ENCODE data around the gene CLTCL1.
"Not testable (repeated sequence)": the region's sequence is repeated elsewhere in the genome, so short reads cannot be mapped to it uniquely, and the experiment has no call there.

CLTCL1 gene

GRCh38 chr22:19323420-19323819 lies 31.9 kb upstream of the CLTCL1 start:
- not testable (repeated sequence) for H3K9me3 ChIP-seq (ENCODE audit: control insufficient read depth, low read length); H3K27ac ChIP-seq (ENCODE audit: insufficient read depth, low read length, poor library complexity, severe bottlenecking)

GRCh38 chr22:19321757-19322156 lies 30.2 kb upstream of the CLTCL1 start:
- no peak overlapping the region for H3K4me3 ChIP-seq (ENCODE audit: insufficient read depth, low read depth, low read length, poor library complexity, severe bottlenecking)
- no peaks in the 10 kb centered on the region for H3K4me1 ChIP-seq (ENCODE audit: control insufficient read depth, insufficient read depth, low read length, poor library complexity, severe bottlenecking)
- no peaks in the 10 kb centered on the region for H3K27me3 ChIP-seq (replicated peaks; ENCODE audit: control insufficient read depth, insufficient read depth, low read length, poor library complexity, severe bottlenecking)
- peaks cover 7% of the 10 kb centered on the region for H3K9me3 ChIP-seq (ENCODE audit: control insufficient read depth, low read length)
- H3K36me3 ChIP-seq (ENCODE audit: control insufficient read depth, insufficient read depth, low read length) = no peaks in the 10 kb centered on the region
- DNase-seq = no peak
- H3K27ac ChIP-seq (ENCODE audit: insufficient read depth, low read length, poor library complexity, severe bottlenecking) = no peak overlapping the region

More at GRCh38 chr22:19323420-19323819, 31.9 kb upstream of the CLTCL1 start:
- H3K27me3 ChIP-seq (replicated peaks; ENCODE audit: control insufficient read depth, insufficient read depth, low read length, poor library complexity, severe bottlenecking); H3K36me3 ChIP-seq (ENCODE audit: control insufficient read depth, insufficient read depth, low read length); H3K4me1 ChIP-seq (ENCODE audit: control insufficient read depth, insufficient read depth, low read length, poor library complexity, severe bottlenecking); H3K4me3 ChIP-seq (ENCODE audit: insufficient read depth, low read depth, low read length, poor library complexity, severe bottlenecking); DNase-seq: not testable (repeated sequence)

GRCh38 chr22:19320136-19320535 lies 28.6 kb upstream of the CLTCL1 start:
- not testable (repeated sequence) for H3K9me3 ChIP-seq (ENCODE audit: control insufficient read depth, low read length); H3K27me3 ChIP-seq (replicated peaks; ENCODE audit: control insufficient read depth, insufficient read depth, low read length, poor library complexity, severe bottlenecking); H3K4me3 ChIP-seq (ENCODE audit: insufficient read depth, low read depth, low read length, poor library complexity, severe bottlenecking); H3K27ac ChIP-seq (ENCODE audit: insufficient read depth, low read length, poor library complexity, severe bottlenecking); H3K36me3 ChIP-seq (ENCODE audit: control insufficient read depth, insufficient read depth, low read length); DNase-seq; H3K4me1 ChIP-seq (ENCODE audit: control insufficient read depth, insufficient read depth, low read length, poor library complexity, severe bottlenecking)

- Histone ChIP-seq H3K36me3 (ENCODE audit: control insufficient read depth, insufficient read depth, low read length) (no peaks in the 10 kb centered on the region), H3K9me3 (ENCODE audit: control insufficient read depth, low read length) (peaks cover 9% of the 10 kb centered on the region), H3K4me3 (ENCODE audit: insufficient read depth, low read depth, low read length, poor library complexity, severe bottlenecking) (no peak overlapping the region), H3K27me3 (replicated peaks; ENCODE audit: control insufficient read depth, insufficient read depth, low read length, poor library complexity, severe bottlenecking) (no peaks in the 10 kb centered on the region), H3K27ac (ENCODE audit: insufficient read depth, low read length, poor library complexity, severe bottlenecking) (no peak overlapping the region), H3K4me1 (ENCODE audit: control insufficient read depth, insufficient read depth, low read length, poor library complexity, severe bottlenecking) (no peaks in the 10 kb centered on the region)
- no peak for DNase-seq
Measured at GRCh38 chr22:19319281-19319680, 27.8 kb upstream of the CLTCL1 start.

GRCh38 chr22:19317865-19318264 lies 26.3 kb upstream of the CLTCL1 start:
- H3K4me3 ChIP-seq (ENCODE audit: insufficient read depth, low read depth, low read length, poor library complexity, severe bottlenecking) = no peak overlapping the region
- H3K9me3 ChIP-seq (ENCODE audit: control insufficient read depth, low read length) = peaks cover 9% of the 10 kb centered on the region
- no peaks in the 10 kb centered on the region for H3K27me3 ChIP-seq (replicated peaks; ENCODE audit: control insufficient read depth, insufficient read depth, low read length, poor library complexity, severe bottlenecking)
- no peaks in the 10 kb centered on the region for H3K36me3 ChIP-seq (ENCODE audit: control insufficient read depth, insufficient read depth, low read length)
- H3K27ac ChIP-seq (ENCODE audit: insufficient read depth, low read length, poor library complexity, severe bottlenecking) = no peak overlapping the region
- no peaks in the 10 kb centered on the region for H3K4me1 ChIP-seq (ENCODE audit: control insufficient read depth, insufficient read depth, low read length, poor library complexity, severe bottlenecking)
- DNase-seq = no peak

- Histone ChIP-seq H3K27ac (ENCODE audit: insufficient read depth, low read length, poor library complexity, severe bottlenecking) (no peak overlapping the region), H3K36me3 (ENCODE audit: control insufficient read depth, insufficient read depth, low read length) (no peaks in the 10 kb centered on the region), H3K9me3 (ENCODE audit: control insufficient read depth, low read length) (no peaks in the 10 kb centered on the region), H3K4me3 (ENCODE audit: insufficient read depth, low read depth, low read length, poor library complexity, severe bottlenecking) (no peak overlapping the region), H3K4me1 (ENCODE audit: control insufficient read depth, insufficient read depth, low read length, poor library complexity, severe bottlenecking) (no peaks in the 10 kb centered on the region), H3K27me3 (replicated peaks; ENCODE audit: control insufficient read depth, insufficient read depth, low read length, poor library complexity, severe bottlenecking) (no peaks in the 10 kb centered on the region)
- no peak for DNase-seq
Measured at GRCh38 chr22:19307872-19308271, 16.4 kb upstream of the CLTCL1 start.

GRCh38 chr22:19306535-19306934 lies 15.0 kb upstream of the CLTCL1 start:
- H3K4me1 ChIP-seq (ENCODE audit: control insufficient read depth, insufficient read depth, low read length, poor library complexity, severe bottlenecking); H3K27me3 ChIP-seq (replicated peaks; ENCODE audit: control insufficient read depth, insufficient read depth, low read length, poor library complexity, severe bottlenecking); H3K9me3 ChIP-seq (ENCODE audit: control insufficient read depth, low read length): not testable (repeated sequence)

GRCh38 chr22:19304547-19304946 lies 13.0 kb upstream of the CLTCL1 start:
- Histone ChIP-seq H3K27ac (ENCODE audit: insufficient read depth, low read length, poor library complexity, severe bottlenecking) (no peak overlapping the region), H3K9me3 (ENCODE audit: control insufficient read depth, low read length) (no peaks in the 10 kb centered on the region), H3K4me3 (ENCODE audit: insufficient read depth, low read depth, low read length, poor library complexity, severe bottlenecking) (no peak overlapping the region), H3K4me1 (ENCODE audit: control insufficient read depth, insufficient read depth, low read length, poor library complexity, severe bottlenecking) (no peaks in the 10 kb centered on the region), H3K27me3 (replicated peaks; ENCODE audit: control insufficient read depth, insufficient read depth, low read length, poor library complexity, severe bottlenecking) (no peaks in the 10 kb centered on the region), H3K36me3 (ENCODE audit: control insufficient read depth, insufficient read depth, low read length) (no peaks in the 10 kb centered on the region)
- no peak for DNase-seq

More at GRCh38 chr22:19306535-19306934, 15.0 kb upstream of the CLTCL1 start:
- not testable (repeated sequence) for DNase-seq; H3K36me3 ChIP-seq (ENCODE audit: control insufficient read depth, insufficient read depth, low read length); H3K27ac ChIP-seq (ENCODE audit: insufficient read depth, low read length, poor library complexity, severe bottlenecking); H3K4me3 ChIP-seq (ENCODE audit: insufficient read depth, low read depth, low read length, poor library complexity, severe bottlenecking)

GRCh38 chr22:19303785-19304184 lies 12.3 kb upstream of the CLTCL1 start:
- Histone ChIP-seq H3K27ac (ENCODE audit: insufficient read depth, low read length, poor library complexity, severe bottlenecking) (no peak overlapping the region), H3K27me3 (replicated peaks; ENCODE audit: control insufficient read depth, insufficient read depth, low read length, poor library complexity, severe bottlenecking) (no peaks in the 10 kb centered on the region), H3K36me3 (ENCODE audit: control insufficient read depth, insufficient read depth, low read length) (no peaks in the 10 kb centered on the region), H3K4me3 (ENCODE audit: insufficient read depth, low read depth, low read length, poor library complexity, severe bottlenecking) (no peak overlapping the region), H3K4me1 (ENCODE audit: control insufficient read depth, insufficient read depth, low read length, poor library complexity, severe bottlenecking) (no peaks in the 10 kb centered on the region), H3K9me3 (ENCODE audit: control insufficient read depth, low read length) (no peaks in the 10 kb centered on the region)
- DNase-seq = no peak

GRCh38 chr22:19295733-19296132 lies 4.2 kb upstream of the CLTCL1 start:
- H3K27ac ChIP-seq (ENCODE audit: insufficient read depth, low read length, poor library complexity, severe bottlenecking) = no peak overlapping the region
- no peak overlapping the region for H3K4me3 ChIP-seq (ENCODE audit: insufficient read depth, low read depth, low read length, poor library complexity, severe bottlenecking)
- DNase-seq = no peak
- H3K4me1 ChIP-seq (ENCODE audit: control insufficient read depth, insufficient read depth, low read length, poor library complexity, severe bottlenecking) = peaks cover 6% of the 10 kb centered on the region
- H3K36me3 ChIP-seq (ENCODE audit: control insufficient read depth, insufficient read depth, low read length) = no peaks in the 10 kb centered on the region
- no peaks in the 10 kb centered on the region for H3K9me3 ChIP-seq (ENCODE audit: control insufficient read depth, low read length)
- no peaks in the 10 kb centered on the region for H3K27me3 ChIP-seq (replicated peaks; ENCODE audit: control insufficient read depth, insufficient read depth, low read length, poor library complexity, severe bottlenecking)
